ENCODE data around the gene PANX3. TPM values are rescaled to one million over a fixed set of nuclear protein-coding genes. Genes with fewer than 3 reads are reported as not detected.

The PANX3 gene
- total and polyA plus RNA-seq, 4 donors = not detected

DNA sequence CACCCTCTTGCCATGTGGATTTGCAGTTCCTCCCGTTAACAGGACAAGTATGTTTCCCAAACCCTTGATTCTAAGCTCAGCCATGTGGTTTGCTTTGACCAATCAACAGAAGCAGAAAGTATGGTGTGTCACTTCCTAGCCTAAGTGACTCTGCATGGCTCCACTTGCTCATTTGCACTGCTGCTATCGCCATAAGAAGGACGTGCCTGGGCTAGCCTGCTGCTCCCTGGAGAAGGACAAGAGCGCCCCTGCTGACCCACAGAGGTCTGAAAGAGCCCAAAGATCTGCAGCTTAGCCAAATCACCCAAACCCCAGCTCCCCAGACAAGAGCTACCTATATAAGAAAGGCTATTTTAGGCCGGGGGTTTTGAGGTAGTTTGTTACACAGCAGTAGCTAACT, 29.4 kb downstream of the PANX3 start:
- Histone ChIP-seq H3K36me3 (ENCODE audit: control insufficient read depth in 4 of 4, insufficient read depth in 3 of 4, low read depth in 1 of 4, low read length in 3 of 4) (peaks cover 8 to 23% (median 19%) of the 10 kb centered on the region in 4 donors), H3K9me3 (ENCODE audit: control insufficient read depth in 4 of 4, low read length in 3 of 4) (no peaks in the 10 kb centered on the region), H3K27ac (ENCODE audit: low read depth in 1 of 2, low read length in 2 of 2) (no peak overlapping the region), H3K9ac (ENCODE audit: low read depth in 1 of 2, low read length in 2 of 2) (no peak overlapping the region), H3K4me3 (ENCODE audit: low read depth in 1 of 3, low read length in 3 of 3) (no peak overlapping the region), H3K27me3 (ENCODE audit: control insufficient read depth in 4 of 4, insufficient read depth in 4 of 4, low read length in 3 of 4) (no peaks in the 10 kb centered on the region), H3K4me1 (ENCODE audit: control insufficient read depth in 4 of 4, insufficient read depth in 4 of 4, low read length in 3 of 4) (peaks cover 3 to 7% (median 5%) of the 10 kb centered on the region in 4 donors)
- no peak for DNase-seq (ENCODE audit: low spot score)
- TF ChIP-seq ZBTB33 (IDR thresholded peaks at IDR 0.05) (no peak), HNF4G (IDR thresholded peaks at IDR 0.05) (no peak), NR2F2 (IDR thresholded peaks at IDR 0.05) (no peak), HNF4A (conservative IDR thresholded peaks at IDR 0.05) (no peak), YY1 (IDR thresholded peaks at IDR 0.05) (no peak), JUND (IDR thresholded peaks at IDR 0.05) (no peak), SP1 (IDR thresholded peaks at IDR 0.05) (no peak), TAF1 (conservative IDR thresholded peaks at IDR 0.05) (no peak), FOXA2 (IDR thresholded peaks at IDR 0.05) (no peak), EGR1 (IDR thresholded peaks at IDR 0.05; ENCODE audit: low read depth in 2 of 2) (no peak), GABPA (IDR thresholded peaks at IDR 0.05 in 1 of 2, conservative IDR thresholded peaks at IDR 0.05 in 1 of 2) (no peak)
- WGBS = 91% methylated on average over 5 of the region's 5 CpGs

GRCh38 chr11:124642628-124643027, 31.4 kb downstream of the PANX3 start:
- H3K4me1 ChIP-seq (ENCODE audit: control insufficient read depth in 4 of 4, insufficient read depth in 4 of 4, low read length in 3 of 4) = peaks cover 3 to 7% (median 5%) of the 10 kb centered on the region in 4 donors
- H3K9me3 ChIP-seq (ENCODE audit: control insufficient read depth in 4 of 4, low read length in 3 of 4) = no peaks in the 10 kb centered on the region
- peaks cover under 1 to 10% (median 6%) of the 10 kb centered on the region in 4 donors for H3K36me3 ChIP-seq (ENCODE audit: control insufficient read depth in 4 of 4, insufficient read depth in 3 of 4, low read depth in 1 of 4, low read length in 3 of 4)
- 95% methylated on average over 3 of the region's 3 CpGs for WGBS
- DNase-seq (ENCODE audit: low spot score) = no peak
- no peaks in the 10 kb centered on the region for H3K27me3 ChIP-seq (ENCODE audit: control insufficient read depth in 4 of 4, insufficient read depth in 4 of 4, low read length in 3 of 4)
- TF ChIP-seq, protein P1, sequence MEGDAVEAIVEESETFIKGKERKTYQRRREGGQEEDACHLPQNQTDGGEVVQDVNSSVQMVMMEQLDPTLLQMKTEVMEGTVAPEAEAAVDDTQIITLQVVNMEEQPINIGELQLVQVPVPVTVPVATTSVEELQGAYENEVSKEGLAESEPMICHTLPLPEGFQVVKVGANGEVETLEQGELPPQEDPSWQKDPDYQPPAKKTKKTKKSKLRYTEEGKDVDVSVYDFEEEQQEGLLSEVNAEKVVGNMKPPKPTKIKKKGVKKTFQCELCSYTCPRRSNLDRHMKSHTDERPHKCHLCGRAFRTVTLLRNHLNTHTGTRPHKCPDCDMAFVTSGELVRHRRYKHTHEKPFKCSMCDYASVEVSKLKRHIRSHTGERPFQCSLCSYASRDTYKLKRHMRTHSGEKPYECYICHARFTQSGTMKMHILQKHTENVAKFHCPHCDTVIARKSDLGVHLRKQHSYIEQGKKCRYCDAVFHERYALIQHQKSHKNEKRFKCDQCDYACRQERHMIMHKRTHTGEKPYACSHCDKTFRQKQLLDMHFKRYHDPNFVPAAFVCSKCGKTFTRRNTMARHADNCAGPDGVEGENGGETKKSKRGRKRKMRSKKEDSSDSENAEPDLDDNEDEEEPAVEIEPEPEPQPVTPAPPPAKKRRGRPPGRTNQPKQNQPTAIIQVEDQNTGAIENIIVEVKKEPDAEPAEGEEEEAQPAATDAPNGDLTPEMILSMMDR (IDR thresholded peaks at IDR 0.05; ENCODE audit: low read depth, low read length, missing input control) = no peak
- no peak for TF ChIP-seq TAF1 (conservative IDR thresholded peaks at IDR 0.05)
- TF ChIP-seq RXRA (IDR thresholded peaks at IDR 0.05) = no peak
- no peak for TF ChIP-seq GABPA (IDR thresholded peaks at IDR 0.05 in 1 of 2, conservative IDR thresholded peaks at IDR 0.05 in 1 of 2)
- TF ChIP-seq ZBTB33 (IDR thresholded peaks at IDR 0.05) = no peak
- no peak for TF ChIP-seq SP1 (IDR thresholded peaks at IDR 0.05)
- TF ChIP-seq HNF4G (IDR thresholded peaks at IDR 0.05) = no peak
- TF ChIP-seq HNF4A (conservative IDR thresholded peaks at IDR 0.05) = no peak
- no peak for TF ChIP-seq EGR1 (IDR thresholded peaks at IDR 0.05; ENCODE audit: low read depth in 2 of 2)
- no peak for TF ChIP-seq ATF3 (IDR thresholded peaks at IDR 0.05)
- no peak for TF ChIP-seq YY1 (IDR thresholded peaks at IDR 0.05)
- no peak for TF ChIP-seq REST (IDR thresholded peaks at IDR 0.05)
- H3K9ac ChIP-seq (ENCODE audit: low read depth in 1 of 2, low read length in 2 of 2) = no peak overlapping the region
- no peak overlapping the region for H3K27ac ChIP-seq (ENCODE audit: low read depth in 1 of 2, low read length in 2 of 2)
- no peak overlapping the region for H3K4me3 ChIP-seq (ENCODE audit: low read depth in 1 of 3, low read length in 3 of 3)

Data from liver (tissue), 9 donors.